ENCODE measurements around the gene RNF2. TPM values are rescaled to one million over a fixed set of nuclear protein-coding genes. Genes with fewer than 3 reads are reported as not detected.

The RNF2 gene
- polyA plus RNA-seq, 1 of the 3 experiments (the other 2 are of a cell fraction): 20.1 TPM

GRCh38 chr1:185014941-185015340, 30.4 kb upstream of the RNF2 start:
- WGBS (ENCODE audit: low lambda C conversion rate): 88% methylated on average over 3 of the region's 3 CpGs
- CTCF ChIA-PET: interaction anchor here (0.5 kb wide), 1 partner anchor 10 kb away, joined by 4 read pairs; no protein-coding TSS in a partner anchor
- H4K20me1 ChIP-seq (ENCODE audit: insufficient read depth): no peaks in the 10 kb centered on the region

More at GRCh38 chr1:185014941-185015340, 30.4 kb upstream of the RNF2 start:
- Histone ChIP-seq H3K27ac (ENCODE audit: low read depth in 2 of 2, low read length in 1 of 2) (no peak overlapping the region), H3K79me2 (ENCODE audit: insufficient read depth) (no peaks in the 10 kb centered on the region), H3K27me3 (ENCODE audit: insufficient read depth) (no peaks in the 10 kb centered on the region), H3K9me3 (no peaks in the 10 kb centered on the region), H3K4me1 (ENCODE audit: control insufficient read depth in 1 of 2, insufficient read depth in 2 of 2, low read depth in 1 of 2, low read length in 1 of 2) (peaks cover 0 to 11% of the 10 kb centered on the region in 2 experiments; a peak in 1 of 4 replicates), H3K4me2 (no peak overlapping the region), H2AFZ (ENCODE audit: low read depth) (no peak overlapping the region), H3K4me3 (ENCODE audit: low read depth in 2 of 2, low read length in 1 of 2) (no peak overlapping the region), H3K9ac (no peak overlapping the region), H3F3A (replicated peaks; ENCODE audit: insufficient read depth) (peaks cover 3% of the 10 kb centered on the region), H3K9me2 (no peaks in the 10 kb centered on the region), H3K36me3 (replicated peaks in 1 of 2; ENCODE audit: control insufficient read depth in 1 of 2, insufficient read depth in 2 of 2, low read length in 1 of 2) (no peaks in the 10 kb centered on the region)
- DNase-seq: no peak
- POLR2A ChIA-PET: no interaction called here
- TF ChIP-seq ZBTB33 (IDR thresholded peaks at IDR 0.05; ENCODE audit: borderline replicate concordance, low read depth): no peak
- TF ChIP-seq GABPA (IDR thresholded peaks at IDR 0.05; ENCODE audit: low read depth): no peak
- TF ChIP-seq RCOR1 (IDR thresholded peaks at IDR 0.05; ENCODE audit: low read length): no peak
- TF ChIP-seq EZH2phosphoT487 (IDR thresholded peaks at IDR 0.05; ENCODE audit: borderline replicate concordance, low read depth): no peak
- no peak for TF ChIP-seq CTCF (IDR thresholded peaks at IDR 0.05)
- no peak for TF ChIP-seq SIN3A (IDR thresholded peaks at IDR 0.05; ENCODE audit: borderline replicate concordance, low read depth, low read length)
- TF ChIP-seq RXRA (IDR thresholded peaks at IDR 0.05; ENCODE audit: borderline replicate concordance, low read depth): no peak
- no peak for TF ChIP-seq TCF12 (IDR thresholded peaks at IDR 0.05)
- no peak for TF ChIP-seq POLR2AphosphoS5 (IDR thresholded peaks at IDR 0.05; ENCODE audit: low read depth, low read length)
- no peak for TF ChIP-seq FOSL2 (IDR thresholded peaks at IDR 0.05; ENCODE audit: borderline replicate concordance, low read depth)
- TF ChIP-seq MEF2A (IDR thresholded peaks at IDR 0.05; ENCODE audit: borderline replicate concordance, low read depth): no peak
- no peak for TF ChIP-seq EP300 (IDR thresholded peaks at IDR 0.05; ENCODE audit: borderline replicate concordance in 1 of 2, low read depth in 1 of 2, low read length in 1 of 2)
- no peak for TF ChIP-seq MXI1 (IDR thresholded peaks at IDR 0.05; ENCODE audit: low read depth, low read length)
- TF ChIP-seq ELF1 (IDR thresholded peaks at IDR 0.05): no peak
- TF ChIP-seq RFX5 (IDR thresholded peaks at IDR 0.05; ENCODE audit: low read length): no peak
- TF ChIP-seq NFIC (IDR thresholded peaks at IDR 0.05; ENCODE audit: borderline replicate concordance): no peak
- TF ChIP-seq IRF3 (IDR thresholded peaks at IDR 0.05; ENCODE audit: low read depth, low read length): no peak
- TF ChIP-seq FOXJ3 (CRISPR knock-in tag; IDR thresholded peaks at IDR 0.05): no peak
- no peak for TF ChIP-seq RAD21 (IDR thresholded peaks at IDR 0.05; ENCODE audit: low read length)
